ENCODE data around the gene DNMT3L.
A peak's percentile ranks its signal among the peaks of the same experiment; 100 is the strongest.

Gene DNMT3L

GRCh38 chr21:44299085-44299457 is 37.4 kb upstream of the DNMT3L start:
- no peak for TF ChIP-seq ZFX (IDR thresholded peaks at IDR 0.05; ENCODE audit: borderline replicate concordance)
- TF ChIP-seq CTCF (IDR thresholded peaks at IDR 0.05): no peak
- H3K27ac ChIP-seq: peak overlapping the region; percentile 91

GRCh38 chr21:44298301-44298700 is 36.6 kb upstream of the DNMT3L start:
- TF ChIP-seq ZFX (IDR thresholded peaks at IDR 0.05; ENCODE audit: borderline replicate concordance) (no peak), CTCF (IDR thresholded peaks at IDR 0.05) (no peak)
- no peak overlapping the region for H3K27ac ChIP-seq

- TF ChIP-seq ZFX (IDR thresholded peaks at IDR 0.05; ENCODE audit: borderline replicate concordance) (no peak), CTCF (IDR thresholded peaks at IDR 0.05) (peak; percentile 88)
- H3K27ac ChIP-seq: no peak overlapping the region
Observed at GRCh38 chr21:44297525-44298290, 36.0 kb upstream of the DNMT3L start.

GRCh38 chr21:44296916-44297315 is 35.2 kb upstream of the DNMT3L start:
- TF ChIP-seq CTCF (IDR thresholded peaks at IDR 0.05) (no peak), ZFX (IDR thresholded peaks at IDR 0.05; ENCODE audit: borderline replicate concordance) (no peak)
- no peak overlapping the region for H3K27ac ChIP-seq

- TF ChIP-seq ZFX (IDR thresholded peaks at IDR 0.05; ENCODE audit: borderline replicate concordance) (no peak), CTCF (IDR thresholded peaks at IDR 0.05) (no peak)
- no peak overlapping the region for H3K27ac ChIP-seq
Observed at GRCh38 chr21:44296103-44296519, 34.4 kb upstream of the DNMT3L start.

- no peak for TF ChIP-seq ZFX (IDR thresholded peaks at IDR 0.05; ENCODE audit: borderline replicate concordance)
- TF ChIP-seq CTCF (IDR thresholded peaks at IDR 0.05): no peak
- no peak overlapping the region for H3K27ac ChIP-seq
Observed at GRCh38 chr21:44295646-44296045, 33.9 kb upstream of the DNMT3L start.

- H3K27ac ChIP-seq: no peak overlapping the region
- TF ChIP-seq CTCF (IDR thresholded peaks at IDR 0.05) (no peak), ZFX (IDR thresholded peaks at IDR 0.05; ENCODE audit: borderline replicate concordance) (no peak)
Observed at GRCh38 chr21:44295163-44295573, 33.5 kb upstream of the DNMT3L start.
